GM23338 (cell line): ENCODE measurements around the gene CFAP90. TPM values are rescaled to one million over a fixed set of nuclear protein-coding genes. Genes with fewer than 3 reads are reported as not detected.

Experiments used
- ATAC-seq: fragments of 200-7000 bp; cut with Tn5 transposase; 3 replicates; pipeline ENCODE4 v1.9.1; 2020
- DNase-seq: peaks from one replicate; pipeline ENCODE4 v3.0.0-alpha.2; 2015; ENCODE audit warnings: low spot score
- H2AFZ ChIP-seq: fragments of 200-600 bp; sonication (generic); 2 replicates; pipeline ENCODE4 v1.8.0; 2016; ENCODE audit warnings: antibody characterized with exemption, mild to moderate bottlenecking, moderate library complexity
- H3F3A ChIP-seq: fragments of 200-600 bp; sonication (generic); replicated peaks from 2 replicates; pipeline ENCODE4 v1.8.0; 2017; ENCODE audit warnings: antibody characterized with exemption, mixed run types, low read depth
- H3K27ac ChIP-seq: fragments of 200-600 bp; sonication (generic); 2 replicates; pipeline ENCODE4 v1.6.1; 2016; ENCODE audit warnings: low read depth
- H3K27me3 ChIP-seq: fragments of 200-600 bp; sonication (generic); 2 replicates; pipeline ENCODE4 v1.8.0; 2016; ENCODE audit warnings: mild to moderate bottlenecking, mixed run types, moderate library complexity; ENCODE audit not compliant: insufficient read depth
- H3K36me3 ChIP-seq: fragments of 200-600 bp; sonication (generic); 2 replicates; pipeline ENCODE4 v1.8.0; 2016; ENCODE audit warnings: mild to moderate bottlenecking; ENCODE audit not compliant: insufficient read depth
- H3K4me1 ChIP-seq: fragments of 200-600 bp; sonication (generic); 2 replicates; pipeline ENCODE4 v1.8.0; 2016; ENCODE audit warnings: mild to moderate bottlenecking, moderate library complexity; ENCODE audit not compliant: insufficient read depth
- H3K4me2 ChIP-seq: fragments of 200-600 bp; sonication (generic); 2 replicates; pipeline ENCODE4 v1.7.1; 2017; ENCODE audit warnings: mixed run types
- H3K4me3 ChIP-seq: fragments of 200-600 bp; sonication (generic); 2 replicates; pipeline ENCODE4 v1.6.1; 2016; ENCODE audit warnings: mixed run types
- H3K79me2 ChIP-seq: fragments of 200-600 bp; sonication (generic); replicated peaks from 2 replicates; pipeline ENCODE4 v1.8.0; 2017; ENCODE audit warnings: mild to moderate bottlenecking; ENCODE audit not compliant: insufficient read depth
- H3K9me2 ChIP-seq: fragments of 200-600 bp; sonication (generic); 2 replicates; pipeline ENCODE4 v1.8.0; 2017; ENCODE audit not compliant: insufficient read depth
- H4K20me1 ChIP-seq: fragments of 200-600 bp; sonication (generic); replicated peaks from 2 replicates; pipeline ENCODE4 v1.8.0; 2017; ENCODE audit warnings: mild to moderate bottlenecking; ENCODE audit not compliant: insufficient read depth
- H3K27ac Mint-ChIP-seq: 2 replicates; pipeline ENCODE4 v1.8.0; 2020; ENCODE audit warnings: inconsistent platforms, mild to moderate bottlenecking, moderate library complexity, mixed read lengths
- H3K27me3 Mint-ChIP-seq: 3 replicates; pipeline ENCODE4 v1.8.0; 2022; ENCODE audit warnings: low read depth, mild to moderate bottlenecking, moderate library complexity, mixed read lengths, inconsistent platforms; ENCODE audit not compliant: insufficient read depth, poor library complexity
- H3K36me3 Mint-ChIP-seq: 3 replicates; pipeline ENCODE4 v1.8.0; 2021; ENCODE audit warnings: low read depth, mild to moderate bottlenecking, inconsistent platforms, moderate library complexity, mixed read lengths
- H3K4me1 Mint-ChIP-seq: 3 replicates; pipeline ENCODE4 v1.8.0; 2020; ENCODE audit warnings: mild to moderate bottlenecking, inconsistent platforms, mixed read lengths
- H3K4me3 Mint-ChIP-seq: 3 replicates; pipeline ENCODE4 v1.8.0; 2021; ENCODE audit warnings: moderate library complexity, mild to moderate bottlenecking, inconsistent platforms, mixed read lengths
- H3K9me3 Mint-ChIP-seq: 3 replicates; pipeline ENCODE4 v1.8.0; 2020; ENCODE audit warnings: moderate library complexity, mild to moderate bottlenecking, inconsistent platforms, mixed read lengths
- CREB1 ChIP-seq: fragments of 250-450 bp; sonication (Bioruptor Pico); IDR thresholded peaks from 2 replicates; pipeline ENCODE4 v1.5.0; 2020; ENCODE audit warnings: low read depth, mild to moderate bottlenecking, moderate library complexity
- CTCF ChIP-seq, 2 experiments: fragments of 200-600 bp in 1 of 2; sonication (generic) in 1 of 2; conservative IDR thresholded peaks; 2 replicates each; pipeline versions ENCODE4 v1.5.1 to v1.6.1; 2016 to 2017; ENCODE audit warnings: antibody characterized with exemption in 2 of 2, low read depth in 2 of 2, mild to moderate bottlenecking in 2 of 2, moderate library complexity in 1 of 2
- EZH2 ChIP-seq: fragments of 200-600 bp; sonication (generic); IDR thresholded peaks from one replicate; pipeline ENCODE4 v1.8.0; 2017; ENCODE audit warnings: antibody characterized with exemption, mild to moderate bottlenecking, low read depth; ENCODE audit not compliant: unreplicated experiment
- EZH2phosphoT487 ChIP-seq: fragments of 200-600 bp; sonication (generic); IDR thresholded peaks from one replicate; pipeline ENCODE4 v1.8.1; 2018; ENCODE audit warnings: antibody characterized with exemption; ENCODE audit not compliant: unreplicated experiment
- JUNB ChIP-seq: IDR thresholded peaks from one replicate; pipeline ENCODE4 v1.6.1; 2016; ENCODE audit warnings: antibody characterized with exemption; ENCODE audit not compliant: unreplicated experiment
- NANOG ChIP-seq: IDR thresholded peaks from 2 replicates; pipeline ENCODE4 v1.6.1; 2016; ENCODE audit warnings: antibody characterized with exemption, borderline replicate concordance
- POLR2AphosphoS5 ChIP-seq: IDR thresholded peaks from 2 replicates; pipeline ENCODE4 v1.6.1; 2016; ENCODE audit warnings: antibody characterized with exemption, low read depth
- REST ChIP-seq: IDR thresholded peaks from one replicate; pipeline ENCODE4 v1.6.1; 2018; ENCODE audit warnings: antibody characterized with exemption; ENCODE audit not compliant: unreplicated experiment
- STAT1 ChIP-seq: IDR thresholded peaks from one replicate; pipeline ENCODE4 v1.6.1; 2016; ENCODE audit warnings: antibody characterized with exemption; ENCODE audit not compliant: unreplicated experiment
- ZNF114 ChIP-seq: fragments of 250-450 bp; sonication (Bioruptor Pico); IDR thresholded peaks from 2 replicates; pipeline ENCODE4 v1.5.0; 2020; ENCODE audit warnings: mild to moderate bottlenecking, moderate library complexity
- ZNF331 ChIP-seq: fragments of 250-450 bp; sonication (Bioruptor Pico); IDR thresholded peaks from 2 replicates; pipeline ENCODE4 v1.5.0; 2020; ENCODE audit warnings: low read depth, mild to moderate bottlenecking, moderate library complexity
- ZNF462 ChIP-seq: fragments of 250-450 bp; sonication (Bioruptor Pico); IDR thresholded peaks from 2 replicates; pipeline ENCODE4 v1.5.0; 2020; ENCODE audit warnings: mild to moderate bottlenecking, moderate library complexity
- polyA plus RNA-seq: library from polyadenylated mRNA; unstranded; fragments of >200 nt; fragmentation: Nextera tagmentation; extraction: Ambion mirVana; gene quantifications from 2 replicates; pipeline ENCODE4 v1.2.1, GENCODE V29; 2016
- total RNA-seq: library from RNA; depleted of rRNA; stranded (reverse); fragments of >200 nt; shearing (Covaris generic); gene quantifications from 2 replicates; pipeline ENCODE4 v1.2.3, GENCODE V29; 2014
- TF ChIP-seq, protein P1 (sequence below): IDR thresholded peaks from 2 replicates; pipeline ENCODE4 v1.6.1; 2016; ENCODE audit warnings: antibody characterized with exemption

CFAP90 gene
- total and polyA plus RNA-seq, 2 experiments from 2014 or later: 0.10 to 1.0 TPM

GRCh38 chr5:7795306-7795705 is 55.6 kb downstream of the CFAP90 start:
- H3K4me2 ChIP-seq: no peak overlapping the region
- H3K27ac ChIP-seq: no peak overlapping the region
- Mint-ChIP-seq H3K36me3 (peaks cover 32% of the 10 kb centered on the region), H3K4me3 (no peak overlapping the region), H3K4me1 (peaks cover 34% of the 10 kb centered on the region), H3K27me3 (peaks cover 8% of the 10 kb centered on the region), H3K9me3 (no peaks in the 10 kb centered on the region; the same call in 1 of the 3 replicates), H3K27ac (peak overlapping the region; percentile 31)
- peak; percentile 20; the same call in 1 of the 3 replicates for ATAC-seq
- no peaks in the 10 kb centered on the region for H3F3A ChIP-seq
- H3K4me1 ChIP-seq: peaks cover 3% of the 10 kb centered on the region; the same call in 1 of the 2 replicates
- no peaks in the 10 kb centered on the region for H3K79me2 ChIP-seq
- no peak overlapping the region for H3K4me3 ChIP-seq
- DNase-seq: no peak
- no peaks in the 10 kb centered on the region for H3K9me2 ChIP-seq
- TF ChIP-seq, protein P1, sequence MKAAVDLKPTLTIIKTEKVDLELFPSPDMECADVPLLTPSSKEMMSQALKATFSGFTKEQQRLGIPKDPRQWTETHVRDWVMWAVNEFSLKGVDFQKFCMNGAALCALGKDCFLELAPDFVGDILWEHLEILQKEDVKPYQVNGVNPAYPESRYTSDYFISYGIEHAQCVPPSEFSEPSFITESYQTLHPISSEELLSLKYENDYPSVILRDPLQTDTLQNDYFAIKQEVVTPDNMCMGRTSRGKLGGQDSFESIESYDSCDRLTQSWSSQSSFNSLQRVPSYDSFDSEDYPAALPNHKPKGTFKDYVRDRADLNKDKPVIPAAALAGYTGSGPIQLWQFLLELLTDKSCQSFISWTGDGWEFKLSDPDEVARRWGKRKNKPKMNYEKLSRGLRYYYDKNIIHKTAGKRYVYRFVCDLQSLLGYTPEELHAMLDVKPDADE: no peak
- TF ChIP-seq CTCF (conservative IDR thresholded peaks at IDR 0.05; ENCODE audit: low read depth in 2 of 2) (no peak), ZNF331 (CRISPR knock-in tag) (no peak), NANOG (no peak), EZH2phosphoT487 (no peak), ZNF462 (CRISPR knock-in tag) (no peak), ZNF114 (CRISPR knock-in tag) (no peak), STAT1 (no peak), POLR2AphosphoS5 (no peak), JUNB (no peak), REST (no peak), EZH2 (no peak), CREB1 (CRISPR knock-in tag) (no peak)
- no peak overlapping the region for H2AFZ ChIP-seq
- peaks cover 3% of the 10 kb centered on the region; the same call in 1 of the 2 replicates for H3K36me3 ChIP-seq
- no peaks in the 10 kb centered on the region for H3K27me3 ChIP-seq
- no peaks in the 10 kb centered on the region for H4K20me1 ChIP-seq
